GM13976 (cell line): Measurements from ENCODE around the gene UBAC2.

Experiments used
- DNase-seq: peaks from one replicate; pipeline ENCODE4 v3.0.0; 2012; ENCODE audit warnings: low spot score
- CTCF ChIP-seq: IDR thresholded peaks from 2 replicates; pipeline ENCODE4 v1.5.1; 2012; ENCODE audit warnings: borderline replicate concordance, mild to moderate bottlenecking; ENCODE audit not compliant: insufficient read depth; ENCODE audit errors: extremely low read depth, missing control alignments, control extremely low read depth
- in situ Hi-C: fragments of 300-500 bp; cut with MboI; formaldehyde crosslinking; loops from one replicate; pipeline ENCODE4 v1.12.0; 2022; ENCODE audit warnings: low sequenced_read_pairs, mixed read lengths, inconsistent platforms; ENCODE audit not compliant: unreplicated experiment

The UBAC2 gene

GRCh38 chr13:99278200-99278599, 77.5 kb downstream of the UBAC2 start:
- no peak for TF ChIP-seq CTCF
- in situ Hi-C loops, result no loop called here
- no peak for DNase-seq

GRCh38 chr13:99278843-99279242, 78.2 kb downstream of the UBAC2 start:
- in situ Hi-C loops, result no loop called here
- DNase-seq, result no peak

GRCh38 chr13:99279637-99280036, 79.0 kb downstream of the UBAC2 start:
- no peak for DNase-seq
- no peak for TF ChIP-seq CTCF
- in situ Hi-C loops, result no loop called here

More at GRCh38 chr13:99278843-99279242, 78.2 kb downstream of the UBAC2 start:
- TF ChIP-seq CTCF, result no peak

GRCh38 chr13:99280166-99280565, 79.5 kb downstream of the UBAC2 start:
- in situ Hi-C loops, result no loop called here
- no peak for DNase-seq
- TF ChIP-seq CTCF, result no peak

GRCh38 chr13:99281811-99282263, 81.2 kb downstream of the UBAC2 start:
- no peak for DNase-seq

GRCh38 chr13:99282264-99283231, 81.9 kb downstream of the UBAC2 start:
- peak; percentile 38 for DNase-seq
- no peak for TF ChIP-seq CTCF
- in situ Hi-C loops, result no loop called here

More at GRCh38 chr13:99281811-99282263, 81.2 kb downstream of the UBAC2 start:
- TF ChIP-seq CTCF, result no peak
- in situ Hi-C loops, result no loop called here
